Gastroesophageal sphincter (tissue), 4 donors: Measurements from ENCODE around the gene EOLA2. TPM values are rescaled to one million over a fixed set of nuclear protein-coding genes. Genes with fewer than 3 reads are reported as not detected.
"Not testable (repeated sequence)": the region's sequence is repeated elsewhere in the genome, so short reads cannot be mapped to it uniquely, and the experiment has no call there.

ENCODE experiments used
- ATAC-seq: fragments of 150-250 bp; one replicate; pipeline ENCODE4 v1.9.1; 2016; ENCODE audit warnings: mild to moderate bottlenecking, moderate library complexity
- H3K27ac ChIP-seq, 4 donors: fragments of 200-600 bp; sonication (generic) in 3 of 4; 1 replicate in 3 of 4; 2 replicates in 1 of 4; pipeline ENCODE4 v1.5.1; 2016 to 2019
- H3K27me3 ChIP-seq: fragments of 200-600 bp; sonication (generic); one replicate; pipeline ENCODE4 v1.5.1; 2019
- H3K36me3 ChIP-seq, 2 donors: fragments of 200-600 bp; sonication (generic); one replicate each; pipeline ENCODE4 v1.5.1; 2019; ENCODE audit warnings: control low read depth in 1 of 2
- H3K4me1 ChIP-seq, 3 donors: fragments of 200-600 bp; sonication (generic); 1 replicate in 2 of 3; 2 replicates in 1 of 3; pipeline ENCODE4 v1.5.1; 2016 to 2019; ENCODE audit warnings: control low read depth in 2 of 3
- H3K4me3 ChIP-seq, 2 donors: fragments of 200-600 bp; sonication (generic); one replicate each; pipeline ENCODE4 v1.5.1; 2019; ENCODE audit warnings: mild to moderate bottlenecking in 1 of 2, moderate library complexity in 1 of 2
- H3K9me3 ChIP-seq, 3 donors: fragments of 200-600 bp; sonication (generic); one replicate each; pipeline ENCODE4 v1.5.1; 2017 to 2019; ENCODE audit warnings: control low read depth in 2 of 3
- EP300 ChIP-seq: sonication (generic); formaldehyde crosslinking; IDR thresholded peaks from one replicate; pipeline ENCODE4 v1.6.1; 2017; ENCODE audit warnings: antibody characterized with exemption, mild to moderate bottlenecking
- POLR2A ChIP-seq, 2 donors: fragments of 450-650 bp; IDR thresholded peaks; one replicate each; pipeline ENCODE4 v1.6.1; 2017; ENCODE audit warnings: antibody characterized with exemption in 2 of 2, mild to moderate bottlenecking in 2 of 2, moderate library complexity in 1 of 2
- POLR2AphosphoS5 ChIP-seq: sonication (generic); formaldehyde crosslinking; IDR thresholded peaks from one replicate; pipeline ENCODE4 v1.6.1; 2017; ENCODE audit warnings: antibody characterized with exemption
- WGBS, 2 donors: methylation state at CpG; one replicate each; pipeline ENCODE4 v1.1.5; 2018; ENCODE audit warnings: low coverage in 1 of 2; 5-methylcytosine and 5-hydroxymethylcytosine counted together
- total RNA-seq, 4 donors: library from RNA; depleted of rRNA; stranded (reverse); fragments of >200 nt; gene quantifications; one replicate each; pipeline ENCODE4 v1.1.0, GENCODE V29; 2016
- TF ChIP-seq, protein P1 (sequence below), 4 experiments: fragments of 200-600 bp in 2 of 4; fragments of 450-650 bp in 2 of 4; sonication (generic) in 1 of 4; IDR thresholded peaks; one replicate each; pipeline ENCODE4 v1.5.1; 2017 to 2019; ENCODE audit warnings: antibody characterized with exemption in 4 of 4, mild to moderate bottlenecking in 2 of 4, moderate library complexity in 2 of 4

EOLA2 gene
- total RNA-seq, 4 donors from 2014 or later = 14.8 to 21.0 (median 17.5) TPM

DNA sequence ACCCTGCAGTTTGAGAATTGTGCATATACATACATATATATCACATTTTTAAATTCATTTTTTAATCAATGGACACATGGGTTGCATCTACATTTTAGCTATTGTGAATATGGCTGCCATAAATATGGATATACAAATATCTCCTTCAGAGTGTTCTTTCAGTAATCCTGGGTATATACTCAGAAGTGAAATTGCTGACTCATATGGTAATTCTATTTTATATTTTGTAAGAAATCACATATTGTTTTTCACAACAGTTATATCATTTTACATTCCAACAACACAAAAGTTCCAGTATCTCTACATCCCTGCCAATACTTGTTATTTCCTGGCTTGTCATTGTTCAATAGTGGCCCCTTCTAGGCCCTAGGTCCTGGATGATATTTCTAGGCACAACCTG lies 29.6 kb downstream of the EOLA2 start:
- no peaks in the 10 kb centered on the region for H3K27me3 ChIP-seq
- no peaks in the 10 kb centered on the region for H3K4me1 ChIP-seq
- H3K9me3 ChIP-seq = no peaks in the 10 kb centered on the region
- no peak for ATAC-seq
- no peak overlapping the region for H3K27ac ChIP-seq
- no peak overlapping the region for H3K4me3 ChIP-seq
- TF ChIP-seq, protein P1, sequence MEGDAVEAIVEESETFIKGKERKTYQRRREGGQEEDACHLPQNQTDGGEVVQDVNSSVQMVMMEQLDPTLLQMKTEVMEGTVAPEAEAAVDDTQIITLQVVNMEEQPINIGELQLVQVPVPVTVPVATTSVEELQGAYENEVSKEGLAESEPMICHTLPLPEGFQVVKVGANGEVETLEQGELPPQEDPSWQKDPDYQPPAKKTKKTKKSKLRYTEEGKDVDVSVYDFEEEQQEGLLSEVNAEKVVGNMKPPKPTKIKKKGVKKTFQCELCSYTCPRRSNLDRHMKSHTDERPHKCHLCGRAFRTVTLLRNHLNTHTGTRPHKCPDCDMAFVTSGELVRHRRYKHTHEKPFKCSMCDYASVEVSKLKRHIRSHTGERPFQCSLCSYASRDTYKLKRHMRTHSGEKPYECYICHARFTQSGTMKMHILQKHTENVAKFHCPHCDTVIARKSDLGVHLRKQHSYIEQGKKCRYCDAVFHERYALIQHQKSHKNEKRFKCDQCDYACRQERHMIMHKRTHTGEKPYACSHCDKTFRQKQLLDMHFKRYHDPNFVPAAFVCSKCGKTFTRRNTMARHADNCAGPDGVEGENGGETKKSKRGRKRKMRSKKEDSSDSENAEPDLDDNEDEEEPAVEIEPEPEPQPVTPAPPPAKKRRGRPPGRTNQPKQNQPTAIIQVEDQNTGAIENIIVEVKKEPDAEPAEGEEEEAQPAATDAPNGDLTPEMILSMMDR (IDR thresholded peaks at IDR 0.05) = no peak
- TF ChIP-seq POLR2AphosphoS5 (no peak), POLR2A (IDR thresholded peaks at IDR 0.05) (no peak), EP300 (no peak)
- no peaks in the 10 kb centered on the region for H3K36me3 ChIP-seq

DNA sequence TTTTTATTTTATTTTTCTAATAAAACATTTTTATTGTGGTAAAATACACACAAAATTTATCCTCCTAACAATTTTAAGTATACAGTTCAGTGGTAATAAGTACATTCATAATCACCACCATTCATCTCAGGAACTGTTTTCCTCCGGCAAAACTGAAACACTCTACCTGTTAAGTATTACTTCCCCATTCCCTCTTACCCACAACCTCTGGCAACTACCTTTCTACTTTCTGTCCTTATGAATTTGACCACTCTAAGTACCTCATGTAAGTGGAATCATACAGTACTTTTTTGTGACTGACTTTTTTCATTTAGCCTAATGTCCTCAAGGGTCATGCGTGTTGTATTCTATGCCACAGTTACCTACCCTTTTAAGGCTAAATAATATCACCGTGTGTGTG lies 30.0 kb downstream of the EOLA2 start:
- H3K27ac ChIP-seq = no peak overlapping the region
- no peaks in the 10 kb centered on the region for H3K27me3 ChIP-seq
- no peaks in the 10 kb centered on the region for H3K36me3 ChIP-seq
- H3K4me1 ChIP-seq = no peaks in the 10 kb centered on the region
- WGBS, 2 donors = 79 to 94% methylated on average over 2 to 3 of the region's 3 CpGs
- H3K9me3 ChIP-seq = no peaks in the 10 kb centered on the region
- no peak overlapping the region for H3K4me3 ChIP-seq
- ATAC-seq = no peak
- TF ChIP-seq EP300 = no peak
- TF ChIP-seq POLR2AphosphoS5 = no peak
- no peak for TF ChIP-seq POLR2A (IDR thresholded peaks at IDR 0.05)
- TF ChIP-seq, protein P1 (IDR thresholded peaks at IDR 0.05) = no peak

DNA sequence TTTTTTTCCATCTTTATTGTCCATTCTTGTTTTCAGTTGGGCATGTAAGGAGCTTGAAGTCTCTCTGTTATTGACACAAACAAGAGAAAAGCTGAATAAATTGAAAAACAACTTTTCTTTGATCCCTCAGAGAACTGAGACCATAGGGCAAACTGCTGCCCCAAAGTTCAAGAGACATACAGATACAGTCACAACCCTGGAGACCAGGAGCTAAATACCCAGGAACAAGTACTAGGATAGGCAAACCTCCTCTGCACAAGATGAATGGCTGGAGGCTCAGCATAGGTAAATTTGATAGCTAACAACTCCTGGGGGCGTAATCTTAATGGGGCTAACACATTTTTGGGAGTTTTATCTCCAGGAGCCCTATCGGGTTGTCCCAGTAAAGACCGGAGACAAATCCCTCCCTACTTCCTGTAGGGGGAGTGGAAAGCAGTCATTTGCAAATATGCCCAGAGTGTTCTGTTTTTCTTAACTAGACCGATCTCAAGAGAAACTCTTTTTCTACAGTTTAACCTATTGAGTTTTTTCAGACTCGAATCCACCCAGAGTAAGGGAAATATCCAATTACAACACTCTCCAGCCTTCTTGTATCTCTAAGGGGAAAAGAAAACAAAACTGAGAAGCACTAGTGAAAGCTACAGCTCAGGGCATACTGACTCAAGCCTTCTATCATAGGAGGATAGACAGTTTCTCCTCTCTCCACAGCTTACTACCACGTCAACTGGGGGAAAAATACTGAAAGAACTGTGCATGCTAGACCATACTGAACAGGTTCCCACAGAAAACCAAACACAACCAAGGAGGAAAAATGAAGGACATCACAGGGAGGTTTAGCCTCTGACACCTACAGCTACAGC lies 34.2 kb downstream of the EOLA2 start:
- no peaks in the 10 kb centered on the region for H3K36me3 ChIP-seq
- H3K4me1 ChIP-seq = no peaks in the 10 kb centered on the region
- TF ChIP-seq, protein P1 (IDR thresholded peaks at IDR 0.05) = no peak
- TF ChIP-seq EP300 = no peak
- H3K9me3 ChIP-seq = no peaks in the 10 kb centered on the region
- 37 to 54% methylated on average over 5 to 6 of the region's 6 CpGs for WGBS, 2 donors
- no peaks in the 10 kb centered on the region for H3K27me3 ChIP-seq
- no peak overlapping the region for H3K27ac ChIP-seq
- ATAC-seq = no peak
- H3K4me3 ChIP-seq = no peak overlapping the region

DNA sequence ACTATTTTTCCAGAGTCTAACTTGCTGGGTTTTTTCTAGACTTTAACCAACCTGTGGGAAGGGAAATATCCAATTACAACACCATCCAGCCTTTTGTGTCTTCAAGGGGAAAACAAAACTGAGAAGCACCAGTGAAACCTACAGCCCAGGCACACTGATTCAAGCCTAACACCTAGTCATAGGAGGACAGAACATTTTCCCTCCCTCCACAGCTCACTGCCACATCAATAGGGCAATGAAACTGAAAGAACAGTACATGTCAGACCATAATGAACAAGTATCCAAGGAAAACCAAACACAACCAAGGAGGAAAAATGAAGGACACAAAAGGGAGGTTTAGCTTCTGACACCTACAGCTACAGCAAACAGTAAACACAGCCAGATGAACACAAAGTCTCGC lies 39.7 kb downstream of the EOLA2 start:
- no peak overlapping the region for H3K4me3 ChIP-seq
- TF ChIP-seq EP300 (no peak), POLR2AphosphoS5 (no peak), POLR2A (IDR thresholded peaks at IDR 0.05) (no peak)
- TF ChIP-seq, protein P1 (IDR thresholded peaks at IDR 0.05) = no peak
- no peak overlapping the region for H3K27ac ChIP-seq
- no peaks in the 10 kb centered on the region for H3K9me3 ChIP-seq
- WGBS, 2 donors = 17 to 86% methylated on average over 1 of the region's 1 CpG
- H3K36me3 ChIP-seq = no peaks in the 10 kb centered on the region
- no peaks in the 10 kb centered on the region for H3K27me3 ChIP-seq
- no peak for ATAC-seq
- no peaks in the 10 kb centered on the region for H3K4me1 ChIP-seq

DNA sequence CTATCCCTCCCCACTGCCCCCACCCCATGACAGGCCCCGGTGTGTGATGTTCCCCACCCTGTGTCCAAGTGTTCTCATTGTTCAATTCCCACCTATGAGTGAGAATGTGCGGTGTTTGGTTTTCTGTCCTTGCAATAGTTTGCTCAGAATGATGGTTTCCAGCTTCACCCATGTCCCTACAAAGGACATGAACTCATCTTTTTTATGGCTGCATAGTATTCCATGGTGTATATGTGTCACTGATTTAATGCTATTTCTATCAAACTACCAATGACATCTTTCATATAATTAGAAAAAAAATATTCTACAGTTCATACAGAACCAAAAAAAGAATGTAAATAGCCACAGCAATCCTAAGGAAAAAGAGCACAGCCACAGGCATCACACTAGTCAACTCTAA lies 47.5 kb downstream of the EOLA2 start:
- not testable (repeated sequence) for H3K36me3 ChIP-seq, H3K27ac ChIP-seq, H3K9me3 ChIP-seq, H3K27me3 ChIP-seq, ATAC-seq, H3K4me1 ChIP-seq, H3K4me3 ChIP-seq
- 94% methylated on average over 2 of the region's 2 CpGs; no CpG with 5 or more reads in 1 of the 2 donors for WGBS, 2 donors

Other genes with a start within 250 kb of the EOLA2 start
- not detected for gene MAGEA11, start 226.4 kb downstream of the EOLA2 start, total RNA-seq
- gene HSFX1, start 164.4 kb downstream of the EOLA2 start, total RNA-seq = 1 to 10 TPM; 1.5 to 2.3 (median 2.0) TPM
- not detected for gene MAGEA9, start 156.6 kb downstream of the EOLA2 start, total RNA-seq
- not detected for gene MAGEA8, start 57.3 kb downstream of the EOLA2 start, total RNA-seq
- not detected for gene HSFX4, start 8.9 kb downstream of the EOLA2 start, total RNA-seq